IMR-90 (cell line): ENCODE data around the gene NADK. TPM values are rescaled to one million over a fixed set of nuclear protein-coding genes. Genes with fewer than 3 reads are reported as not detected.
"Not testable (repeated sequence)": the region's sequence is repeated elsewhere in the genome, so short reads cannot be mapped to it uniquely, and the experiment has no call there.

Experiments used
- ATAC-seq: fragments of 200-7000 bp; cut with Tn5 transposase; 2 replicates; pipeline ENCODE4 v1.9.1; 2020; ENCODE audit warnings: low read depth, mild to moderate bottlenecking, moderate library complexity
- BruUV-seq: library from RNA; stranded (reverse); fragments of 400-500 nt; replicated peaks from 2 replicates; lab custom pipeline; 2021; lab: Mats Ljungman, UMichigan
- CTCF ChIA-PET: fragments of 300-600 bp; formaldehyde crosslinking; extraction: SDS; loops from one replicate; lab custom pipeline; 2021; ENCODE audit warnings: antibody characterized with exemption; lab: Yijun Ruan, JAX
- POLR2A ChIA-PET: fragments of 300-600 bp; sonication (Branson Sonifier 250); formaldehyde crosslinking; loops from one replicate; lab custom pipeline; 2022; ENCODE audit warnings: antibody characterized with exemption; ENCODE audit not compliant: unreplicated experiment; lab: Charles Lee
- DNase-seq: peaks from one replicate; pipeline ENCODE4 v3.0.0; 2013
- H2AFZ ChIP-seq: replicated peaks from 2 replicates; pipeline ENCODE3; 2013; ENCODE audit warnings: low read length, mild to moderate bottlenecking; ENCODE audit not compliant: poor library complexity
- H2AK5ac ChIP-seq: 2 replicates; pipeline ENCODE4 v1.6.1; 2013; ENCODE audit warnings: low read depth, low read length, inconsistent platforms
- H2AK9ac ChIP-seq: replicated peaks from 2 replicates; pipeline ENCODE3; 2013; ENCODE audit warnings: mild to moderate bottlenecking, low read depth, low read length, moderate library complexity; ENCODE audit not compliant: poor library complexity
- H2BK120ac ChIP-seq: 2 replicates; pipeline ENCODE4 v1.6.1; 2013; ENCODE audit warnings: low read depth, low read length, inconsistent platforms
- H2BK15ac ChIP-seq: 3 replicates; pipeline ENCODE4 v1.6.1; 2013; ENCODE audit warnings: low read depth, low read length, inconsistent platforms
- H2BK20ac ChIP-seq: 2 replicates; pipeline ENCODE4 v1.6.1; 2013; ENCODE audit warnings: low read depth, mild to moderate bottlenecking, inconsistent platforms, low read length, moderate library complexity
- H2BK5ac ChIP-seq: 2 replicates; pipeline ENCODE4 v1.6.1; 2013; ENCODE audit warnings: mild to moderate bottlenecking, low read depth, low read length, inconsistent platforms; ENCODE audit not compliant: poor library complexity, severe bottlenecking
- H3K14ac ChIP-seq: replicated peaks from 2 replicates; pipeline ENCODE4 v1.6.1; 2013; ENCODE audit warnings: low read depth, low read length, inconsistent platforms
- H3K18ac ChIP-seq: 2 replicates; pipeline ENCODE4 v1.6.1; 2013; ENCODE audit warnings: low read depth, low read length, control low read depth
- H3K23ac ChIP-seq: 2 replicates; pipeline ENCODE4 v1.6.1; 2013; ENCODE audit warnings: low read depth, low read length, inconsistent platforms
- H3K27ac ChIP-seq: 2 replicates; pipeline ENCODE4 v1.5.1; 2013; ENCODE audit warnings: mild to moderate bottlenecking, control low read depth, low read length; ENCODE audit not compliant: insufficient read depth
- H3K27me3 ChIP-seq: 2 replicates; pipeline ENCODE4 v1.6.1; 2013; ENCODE audit warnings: low read length; ENCODE audit not compliant: control insufficient read depth, insufficient read depth
- H3K36me3 ChIP-seq: 2 replicates; pipeline ENCODE4 v1.6.1; 2013; ENCODE audit warnings: low read length, mixed read lengths; ENCODE audit not compliant: control insufficient read depth, insufficient read depth
- H3K4ac ChIP-seq: 2 replicates; pipeline ENCODE4 v1.6.1; 2013; ENCODE audit warnings: low read depth, low read length, inconsistent platforms
- H3K4me1 ChIP-seq: 2 replicates; pipeline ENCODE4 v1.6.1; 2013; ENCODE audit warnings: low read length, mixed read lengths; ENCODE audit not compliant: control insufficient read depth, insufficient read depth
- H3K4me2 ChIP-seq: 2 replicates; pipeline ENCODE4 v1.6.1; 2013; ENCODE audit warnings: low read depth, mild to moderate bottlenecking, control low read depth, low read length, moderate library complexity
- H3K4me3 ChIP-seq: 2 replicates; pipeline ENCODE4 v1.5.1; 2013; ENCODE audit warnings: low read depth, mild to moderate bottlenecking, control low read depth, low read length, moderate library complexity; ENCODE audit not compliant: insufficient read depth
- H3K56ac ChIP-seq: 2 replicates; pipeline ENCODE4 v1.6.1; 2013; ENCODE audit warnings: low read length, inconsistent platforms; ENCODE audit not compliant: insufficient read depth; ENCODE audit errors: extremely low read depth
- H3K79me1 ChIP-seq, 2 experiments: 2 replicates each; pipeline ENCODE4 v1.6.1; 2013; ENCODE audit warnings: low read length in 2 of 2, inconsistent platforms in 1 of 2, low read depth in 1 of 2
- H3K9ac ChIP-seq: 2 replicates; pipeline ENCODE4 v1.6.1; 2013; ENCODE audit warnings: low read depth, low read length, control low read depth
- H3K9me1 ChIP-seq: 2 replicates; pipeline ENCODE4 v1.6.1; 2013; ENCODE audit warnings: low read length, inconsistent platforms; ENCODE audit not compliant: insufficient read depth
- H3K9me3 ChIP-seq: 2 replicates; pipeline ENCODE4 v1.6.1; 2013; ENCODE audit warnings: low read length; ENCODE audit not compliant: control insufficient read depth, insufficient read depth
- H4K20me1 ChIP-seq: 2 replicates; pipeline ENCODE4 v1.6.1; 2013; ENCODE audit warnings: low read length, inconsistent platforms; ENCODE audit not compliant: insufficient read depth
- H4K5ac ChIP-seq: 2 replicates; pipeline ENCODE4 v1.6.1; 2013; ENCODE audit warnings: mild to moderate bottlenecking, low read depth, low read length, control low read depth
- H4K8ac ChIP-seq, 2 experiments: 2 replicates each; pipeline ENCODE4 v1.6.1; 2013; ENCODE audit warnings: low read depth in 2 of 2, low read length in 2 of 2, control low read depth in 1 of 2, inconsistent platforms in 1 of 2
- H4K91ac ChIP-seq: 2 replicates; pipeline ENCODE4 v1.6.1; 2013; ENCODE audit warnings: low read depth, low read length, inconsistent platforms; ENCODE audit not compliant: insufficient read depth
- WGBS, 2 experiments: methylation state at CpG; one replicate each; pipeline versions ENCODE4 v1.1.5 to v1.1.7; 2013; ENCODE audit warnings: missing lambda C conversion rate in 2 of 2; ENCODE audit not compliant: insufficient read length in 1 of 2; ENCODE audit errors: extremely low coverage in 2 of 2; 5-methylcytosine and 5-hydroxymethylcytosine counted together
- dilution Hi-C: fragments of 300-500 bp; cut with HindIII; formaldehyde crosslinking; loops from one replicate; pipeline ENCODE4 v1.14.3; 2018; ENCODE audit warnings: low sequenced_read_pairs; ENCODE audit not compliant: unreplicated experiment
- in situ Hi-C: fragments of 300-500 bp; cut with MboI; formaldehyde crosslinking; loops from 3 replicates; pipeline ENCODE4 v1.14.3; 2019; ENCODE audit warnings: low sequenced_read_pairs, inconsistent platforms, mixed read lengths
- intact Hi-C: fragments of 100-400 bp; cut with micrococcal nuclease; formaldehyde crosslinking; loops from 2 replicates; pipeline ENCODE4 v1.10.0; 2022
- polyA plus RNA-seq, 3 experiments: library from polyadenylated mRNA; depleted of rRNA; stranded (reverse); fragments of >200 nt; gene quantifications; 2 replicates each; pipeline ENCODE4 v1.2.3, GENCODE V29; 2012; ENCODE audit warnings: low replicate concordance in 1 of 3
- total RNA-seq: library from RNA; depleted of rRNA; stranded (reverse); fragments of >200 nt; gene quantifications from 2 replicates; pipeline ENCODE4 v1.2.3, GENCODE V29; 2012

NADK gene
- total and polyA plus RNA-seq, 2 of the 4 experiments (the other 2 are of a cell fraction): 12.5 to 56.1 TPM

- H2BK20ac ChIP-seq, H3K14ac ChIP-seq, H2BK120ac ChIP-seq, POLR2A ChIA-PET, H3K9me1 ChIP-seq, H3K27me3 ChIP-seq, dilution Hi-C loops, H3K9ac ChIP-seq, H2AK5ac ChIP-seq, H3K4me1 ChIP-seq, H3K27ac ChIP-seq, H3K4me3 ChIP-seq, H3K4me2 ChIP-seq, intact Hi-C loops, H2BK15ac ChIP-seq, H2BK5ac ChIP-seq, ATAC-seq, H4K91ac ChIP-seq, H4K20me1 ChIP-seq, H3K56ac ChIP-seq, H4K8ac ChIP-seq, BruUV-seq, H3K18ac ChIP-seq, in situ Hi-C loops, H3K79me1 ChIP-seq, H3K23ac ChIP-seq, H3K36me3 ChIP-seq, H3K9me3 ChIP-seq, CTCF ChIA-PET, H2AFZ ChIP-seq, H3K4ac ChIP-seq, DNase-seq, H2AK9ac ChIP-seq, H4K5ac ChIP-seq: not testable (repeated sequence)
- no CpG with 5 or more reads among the region's 17 CpGs for WGBS, 2 experiments
Measured at GRCh38 chr1:1726088-1726487, 52.2 kb downstream of the NADK start.
